Measurements from ENCODE around the gene HNF1B.
A peak's percentile ranks its signal among the peaks of the same experiment; 100 is the strongest.

HNF1B gene

DNA sequence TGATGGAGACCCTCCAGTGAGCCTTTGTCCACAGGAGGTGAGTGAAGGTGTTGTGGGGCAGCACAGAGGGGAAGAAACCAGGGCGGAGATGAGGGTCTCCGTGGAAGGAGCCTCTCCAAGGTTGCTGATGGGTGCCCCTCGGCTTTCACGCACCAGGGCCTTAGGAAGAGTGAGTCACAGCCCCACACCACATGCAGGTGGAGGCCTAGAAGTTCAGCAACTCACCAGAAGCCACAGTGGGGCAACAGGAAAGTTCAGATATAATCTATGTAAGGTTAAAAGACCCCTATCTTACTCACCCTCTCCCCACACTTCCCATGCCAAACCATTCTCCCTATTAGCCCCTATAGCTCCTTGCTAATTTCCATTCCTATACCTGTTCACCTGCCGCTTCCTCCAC lies 9.5 kb upstream of the HNF1B start:
- Histone ChIP-seq H3K9ac (no peak overlapping the region), H3K9me3 (replicated peaks in 1 of 11) (no peaks in the 10 kb centered on the region), H3K27ac (no peak overlapping the region), H3K4me3 (no peak overlapping the region), H3K4me1 (peaks cover 0 to 17% (median 0%) of the 10 kb centered on the region in 10 experiments; a peak in 3 of 20 replicates), H3K36me3 (no peaks in the 10 kb centered on the region), H3K4me2 (no peak overlapping the region), H4K20me1 (no peaks in the 10 kb centered on the region; a peak in 1 of 22 replicates), H3K27me3 (peaks cover 0 to 3% (median 0%) of the 10 kb centered on the region in 11 experiments; a peak in 2 of 22 replicates)
- no peak for TF ChIP-seq Cebpa-rat (IDR thresholded peaks at IDR 0.05)

DNA sequence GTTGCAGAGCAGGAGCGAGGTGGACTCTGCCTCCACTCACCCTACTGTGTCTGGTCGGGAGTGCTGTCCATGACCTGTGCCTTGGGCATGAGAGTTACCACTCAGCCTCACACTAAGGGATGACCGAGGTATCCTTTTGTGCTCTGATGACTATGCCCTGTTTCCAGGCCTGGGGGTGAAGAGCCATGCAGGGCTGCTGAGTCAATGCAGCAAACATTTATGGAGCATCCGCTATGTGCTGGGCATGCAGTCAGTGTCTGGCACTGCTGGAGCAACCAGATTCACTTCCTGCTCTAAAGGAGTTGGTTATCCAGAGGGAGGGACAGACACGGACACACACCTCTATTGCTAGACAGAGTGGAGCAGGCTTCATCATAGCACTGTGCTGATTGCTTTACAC lies 7.6 kb upstream of the HNF1B start:
- Histone ChIP-seq H3K9me3 (replicated peaks in 1 of 11) (no peaks in the 10 kb centered on the region), H4K20me1 (no peaks in the 10 kb centered on the region), H3K27ac (no peak overlapping the region), H3K36me3 (no peaks in the 10 kb centered on the region), H3K4me2 (peak overlapping the region in 2 of 11 experiments; percentile 7 to 33; a peak in 3 of 22 replicates), H3K4me1 (peaks cover 0 to 17% (median 0%) of the 10 kb centered on the region in 10 experiments; a peak in 3 of 20 replicates), H3K27me3 (peaks cover 0 to 13% (median 8%) of the 10 kb centered on the region in 11 experiments; a peak in 16 of 22 replicates), H3K9ac (no peak overlapping the region), H3K4me3 (no peak overlapping the region)
- no peak for TF ChIP-seq Cebpa-rat (IDR thresholded peaks at IDR 0.05)

DNA sequence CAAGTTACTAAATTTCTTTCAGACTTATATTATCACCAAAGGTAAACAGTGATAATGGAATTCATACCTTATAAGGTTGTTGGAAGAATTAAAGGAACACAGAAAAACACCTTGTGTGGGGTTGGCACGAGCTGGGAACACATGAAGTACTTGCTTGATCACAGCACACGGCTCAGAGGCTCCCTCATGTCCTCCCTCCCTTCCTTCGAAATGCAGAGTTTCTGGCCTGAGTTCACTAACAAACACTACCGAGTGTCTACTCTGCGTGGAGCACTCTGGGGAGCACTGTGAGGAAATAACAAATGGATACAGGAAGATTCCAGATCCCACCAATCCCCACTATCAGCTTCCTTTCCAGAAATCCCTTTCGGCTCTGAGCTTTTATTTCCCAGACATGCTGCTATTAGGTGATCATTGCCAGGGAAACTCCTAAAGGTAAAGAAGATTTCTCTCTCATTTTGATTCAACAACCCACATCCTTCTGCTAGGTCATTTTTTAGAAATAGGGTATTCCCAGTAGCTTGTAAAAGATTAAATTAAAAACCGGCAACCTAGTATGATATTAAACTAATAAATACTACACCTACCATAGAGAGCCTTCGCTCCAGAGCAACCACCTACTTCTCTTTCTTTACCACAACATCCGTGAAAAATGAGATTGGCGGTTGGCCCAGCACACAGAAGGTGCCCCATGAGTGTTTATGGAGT lies 6.1 kb upstream of the HNF1B start:
- Histone ChIP-seq H3K4me1 (peaks cover 0 to 12% (median 0%) of the 10 kb centered on the region in 10 experiments; a peak in 3 of 20 replicates), H3K27ac (no peak overlapping the region), H3K4me3 (no peak overlapping the region), H3K27me3 (peaks cover 13 to 29% (median 24%) of the 10 kb centered on the region in 11 experiments), H4K20me1 (no peaks in the 10 kb centered on the region; a peak in 1 of 22 replicates), H3K9ac (no peak overlapping the region), H3K4me2 (no peak overlapping the region), H3K36me3 (no peaks in the 10 kb centered on the region), H3K9me3 (replicated peaks in 1 of 11) (no peaks in the 10 kb centered on the region)
- TF ChIP-seq Cebpa-rat (IDR thresholded peaks at IDR 0.05) = no peak

DNA sequence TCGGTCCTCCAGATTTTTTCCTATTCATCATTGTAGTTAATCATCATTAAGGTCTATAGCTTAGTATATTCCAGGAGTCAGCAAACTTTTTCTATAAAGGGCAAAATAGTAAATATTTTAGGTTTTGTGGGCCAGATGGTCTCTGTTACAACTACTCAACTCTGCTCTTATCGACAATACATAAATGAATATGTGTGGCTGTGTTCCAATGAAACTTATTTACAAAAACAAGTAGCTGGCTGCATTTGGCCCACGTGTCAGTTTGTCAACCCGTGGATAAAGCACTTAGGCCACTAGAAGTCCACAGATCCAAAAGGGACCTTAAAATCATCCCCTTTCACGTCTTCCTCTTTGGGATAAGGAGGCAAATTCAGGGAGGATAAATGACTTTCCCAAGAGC lies 5.4 kb upstream of the HNF1B start:
- Histone ChIP-seq H4K20me1 (no peaks in the 10 kb centered on the region; a peak in 1 of 22 replicates), H3K27me3 (peaks cover 19 to 35% (median 30%) of the 10 kb centered on the region in 11 experiments), H3K9me3 (replicated peaks in 1 of 11) (peaks cover 0 to 4% (median 0%) of the 10 kb centered on the region in 11 experiments; a peak in 2 of 22 replicates), H3K4me2 (no peak overlapping the region), H3K9ac (no peak overlapping the region), H3K4me1 (peaks cover 0 to 8% (median 2%) of the 10 kb centered on the region in 10 experiments; a peak in 5 of 20 replicates), H3K36me3 (no peaks in the 10 kb centered on the region), H3K4me3 (no peak overlapping the region), H3K27ac (no peak overlapping the region)
- TF ChIP-seq Cebpa-rat (IDR thresholded peaks at IDR 0.05) = no peak

DNA sequence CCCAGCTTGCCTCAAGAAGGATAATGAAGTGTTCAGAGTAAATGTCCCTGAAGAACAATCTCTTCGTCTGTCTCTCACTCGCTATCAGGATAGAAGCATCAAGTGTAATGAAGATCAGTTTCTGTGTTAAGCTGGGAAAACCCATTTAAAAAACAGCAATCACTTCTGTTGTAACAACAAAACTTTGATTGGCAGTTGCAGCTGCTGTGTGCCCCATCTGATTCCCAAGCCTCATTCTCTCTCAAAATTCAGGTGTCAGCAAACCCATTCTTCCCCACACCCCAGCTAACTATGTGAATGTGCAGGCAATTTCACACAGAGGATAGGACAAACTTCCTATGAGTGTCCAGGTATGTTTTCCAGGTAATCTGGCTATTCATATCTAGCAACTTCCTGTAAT lies 2.4 kb upstream of the HNF1B start:
- H3K4me1 ChIP-seq = peaks cover 0 to 17% (median 3%) of the 10 kb centered on the region in 10 experiments; a peak in 6 of 20 replicates
- peaks cover 0 to 6% (median 0%) of the 10 kb centered on the region in 11 experiments; a peak in 2 of 22 replicates for H3K36me3 ChIP-seq
- no peak for TF ChIP-seq Cebpa-rat (IDR thresholded peaks at IDR 0.05)
- no peak overlapping the region for H3K27ac ChIP-seq
- H3K4me2 ChIP-seq = no peak overlapping the region
- H4K20me1 ChIP-seq = peaks cover 0 to 17% (median 8%) of the 10 kb centered on the region in 11 experiments; a peak in 11 of 22 replicates
- peaks cover 50 to 66% (median 61%) of the 10 kb centered on the region in 11 experiments for H3K27me3 ChIP-seq
- no peak overlapping the region for H3K4me3 ChIP-seq
- peaks cover 24 to 32% (median 24%) of the 10 kb centered on the region in 11 experiments for H3K9me3 ChIP-seq (replicated peaks in 1 of 11)
- H3K9ac ChIP-seq = no peak overlapping the region

DNA sequence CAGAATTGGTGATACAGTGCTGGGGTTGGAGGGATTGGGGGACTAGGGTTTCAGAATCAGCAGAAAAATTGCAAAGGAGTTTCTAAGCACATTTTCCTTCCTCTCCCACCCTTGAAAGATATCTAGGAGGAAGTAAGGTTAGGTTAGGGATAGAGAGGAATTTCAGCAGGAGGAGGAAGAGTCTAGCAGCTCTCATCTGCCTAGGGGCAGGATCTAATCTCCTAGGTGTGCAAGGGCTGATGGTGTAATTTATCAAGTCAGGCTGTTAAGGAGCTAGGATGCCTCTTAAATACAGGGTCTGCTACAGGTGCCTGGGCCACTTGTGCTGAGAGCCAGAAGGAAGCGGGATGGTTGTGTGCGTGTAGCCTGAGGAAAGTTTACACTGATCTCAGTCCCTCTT lies 1.8 kb upstream of the HNF1B start:
- no peak overlapping the region for H3K27ac ChIP-seq
- no peak overlapping the region for H3K4me3 ChIP-seq
- peaks cover 0 to 6% (median 0%) of the 10 kb centered on the region in 11 experiments; a peak in 2 of 22 replicates for H3K36me3 ChIP-seq
- peaks cover 0 to 19% (median 0%) of the 10 kb centered on the region in 10 experiments; a peak in 4 of 20 replicates for H3K4me1 ChIP-seq
- H3K4me2 ChIP-seq = no peak overlapping the region
- no peak for TF ChIP-seq Cebpa-rat (IDR thresholded peaks at IDR 0.05)
- peaks cover 26 to 37% (median 29%) of the 10 kb centered on the region in 11 experiments for H3K9me3 ChIP-seq (replicated peaks in 1 of 11)
- H3K9ac ChIP-seq = no peak overlapping the region
- peaks cover 0 to 22% (median 8%) of the 10 kb centered on the region in 11 experiments; a peak in 11 of 22 replicates for H4K20me1 ChIP-seq
- H3K27me3 ChIP-seq = peaks cover 56 to 72% (median 67%) of the 10 kb centered on the region in 11 experiments

DNA sequence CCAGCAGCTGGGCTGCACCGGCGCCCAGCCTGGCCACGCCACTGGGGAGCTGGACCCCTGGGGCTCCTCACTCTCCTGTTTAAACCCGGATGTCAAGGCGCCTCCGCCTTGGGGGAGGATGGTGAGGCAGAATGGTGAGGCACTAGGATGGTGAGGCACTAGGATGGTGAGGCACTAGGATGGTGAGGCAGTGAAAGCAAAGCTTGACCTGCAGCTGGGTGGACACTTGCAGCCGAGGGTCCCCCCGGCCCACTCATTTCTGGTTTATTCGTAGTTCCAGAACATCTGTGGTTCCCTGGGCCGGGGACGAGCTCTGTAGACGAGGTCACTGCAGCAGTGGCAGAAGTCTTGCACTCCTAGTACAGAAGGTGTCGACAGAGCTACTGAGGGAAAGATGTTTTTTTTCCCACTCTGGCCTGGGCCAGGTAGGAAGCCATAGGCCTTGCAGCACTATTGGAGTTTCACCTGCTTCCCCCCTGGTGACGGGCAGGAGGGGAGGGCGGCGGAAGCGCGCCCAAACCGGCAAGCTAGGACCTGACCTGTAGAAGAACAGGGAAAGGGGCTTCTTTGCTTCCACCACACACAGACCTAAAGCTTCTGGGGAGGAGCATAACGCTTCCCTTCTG lies 1.1 kb upstream of the HNF1B start:
- Histone ChIP-seq H3K9ac (no peak overlapping the region), H3K4me2 (no peak overlapping the region), H3K27ac (no peak overlapping the region), H3K27me3 (peaks cover 63 to 79% (median 74%) of the 10 kb centered on the region in 11 experiments), H3K36me3 (peaks cover 0 to 6% (median 0%) of the 10 kb centered on the region in 11 experiments; a peak in 2 of 22 replicates), H3K9me3 (replicated peaks in 1 of 11) (peaks cover 26 to 37% (median 29%) of the 10 kb centered on the region in 11 experiments), H3K4me3 (no peak overlapping the region), H4K20me1 (peaks cover 0 to 25% (median 9%) of the 10 kb centered on the region in 11 experiments; a peak in 11 of 22 replicates), H3K4me1 (peaks cover 0 to 19% (median 0%) of the 10 kb centered on the region in 10 experiments; a peak in 4 of 20 replicates)
- no peak for TF ChIP-seq Cebpa-rat (IDR thresholded peaks at IDR 0.05)

DNA sequence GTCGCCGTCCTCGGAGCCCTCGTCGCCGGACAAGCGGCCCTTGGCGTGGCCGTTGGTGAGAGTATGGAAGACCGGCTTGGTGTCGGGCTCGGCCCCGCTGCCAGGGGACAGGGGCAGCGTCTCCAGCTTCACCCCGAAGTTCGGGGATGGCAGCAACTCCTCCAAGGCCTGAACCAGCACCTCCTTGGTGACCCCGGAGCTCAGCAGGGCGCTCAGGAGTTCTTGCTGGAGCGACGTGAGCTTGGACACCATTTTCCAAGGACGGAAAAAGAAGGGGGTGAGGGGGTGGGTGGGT lies 279 bp downstream of the HNF1B start:
- no peak overlapping the region for H3K27ac ChIP-seq
- no peak overlapping the region for H3K4me2 ChIP-seq
- peak overlapping the region in 1 of 10 experiments; percentile 3; a peak in 1 of 20 replicates for H3K4me3 ChIP-seq
- H3K9ac ChIP-seq = no peak overlapping the region
- H3K27me3 ChIP-seq = peaks cover 76 to 92% (median 87%) of the 10 kb centered on the region in 11 experiments
- H3K9me3 ChIP-seq (replicated peaks in 1 of 11) = peaks cover 26 to 37% (median 29%) of the 10 kb centered on the region in 11 experiments
- H3K36me3 ChIP-seq = peaks cover 0 to 6% (median 0%) of the 10 kb centered on the region in 11 experiments; a peak in 2 of 22 replicates
- peaks cover 0 to 19% (median 0%) of the 10 kb centered on the region in 10 experiments; a peak in 4 of 20 replicates for H3K4me1 ChIP-seq
- TF ChIP-seq Cebpa-rat (IDR thresholded peaks at IDR 0.05) = no peak
- H4K20me1 ChIP-seq = peaks cover 0 to 25% (median 9%) of the 10 kb centered on the region in 11 experiments; a peak in 11 of 22 replicates
